ENCODE measurements around the gene WNK3. TPM values are rescaled to one million over a fixed set of nuclear protein-coding genes. Genes with fewer than 3 reads are reported as not detected.

WNK3 gene
- total RNA-seq (2022; extraction: Qiagen RNA extraction; ENCODE audit: low read depth): 0.01 TPM in 2 of 5 replicates, not detected in the others

DNA sequence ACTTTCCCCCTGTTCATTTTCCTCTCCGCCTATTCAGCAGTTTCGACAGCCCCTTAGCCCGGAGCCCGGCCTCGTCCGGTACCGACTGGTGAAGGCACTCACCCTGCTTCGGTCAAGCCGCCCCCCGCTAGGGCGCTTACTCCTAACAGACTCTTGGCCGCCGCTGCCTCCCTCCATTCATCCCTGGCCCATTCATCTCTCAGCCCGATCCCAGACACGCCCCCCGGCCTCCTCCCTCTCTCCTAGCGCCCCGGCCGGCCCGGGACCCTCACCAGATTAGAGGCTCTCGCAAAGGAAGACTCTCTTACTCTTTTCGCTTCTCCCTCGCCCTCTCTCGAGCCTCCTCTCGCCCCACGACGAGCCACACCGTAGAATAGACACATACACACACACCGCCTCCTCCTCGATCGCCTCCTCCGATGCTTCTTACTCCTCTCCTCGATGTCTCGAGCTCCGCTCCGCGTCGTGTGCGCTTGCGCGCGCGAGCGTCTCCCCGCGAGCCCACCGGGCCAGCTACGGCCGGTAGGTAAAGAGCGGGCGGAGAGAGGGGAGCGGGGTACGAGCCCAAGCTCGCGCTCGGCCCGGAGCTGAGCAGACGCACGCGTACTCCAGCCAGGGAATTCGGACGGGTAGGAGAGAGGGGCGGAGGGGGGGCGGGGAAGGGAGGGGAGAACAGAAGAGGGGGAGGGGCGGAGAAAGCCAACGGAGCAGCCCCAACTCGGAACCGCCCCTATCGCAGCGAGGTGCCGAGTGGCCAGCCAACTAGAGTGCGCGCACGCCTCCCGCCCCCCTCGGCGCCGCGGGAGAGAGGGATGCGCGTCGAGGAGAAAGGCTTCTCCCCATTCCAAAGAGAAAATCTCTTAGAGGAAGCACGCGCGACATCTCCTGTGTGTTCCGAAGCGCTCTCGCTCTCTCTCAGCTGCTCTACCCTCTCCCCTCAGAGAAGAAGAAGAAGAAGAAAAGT is at the start of gene WNK3:
WNK3 (minus strand) TSS at position 633 of the 964 bp plus-strand sequence.

DNA sequence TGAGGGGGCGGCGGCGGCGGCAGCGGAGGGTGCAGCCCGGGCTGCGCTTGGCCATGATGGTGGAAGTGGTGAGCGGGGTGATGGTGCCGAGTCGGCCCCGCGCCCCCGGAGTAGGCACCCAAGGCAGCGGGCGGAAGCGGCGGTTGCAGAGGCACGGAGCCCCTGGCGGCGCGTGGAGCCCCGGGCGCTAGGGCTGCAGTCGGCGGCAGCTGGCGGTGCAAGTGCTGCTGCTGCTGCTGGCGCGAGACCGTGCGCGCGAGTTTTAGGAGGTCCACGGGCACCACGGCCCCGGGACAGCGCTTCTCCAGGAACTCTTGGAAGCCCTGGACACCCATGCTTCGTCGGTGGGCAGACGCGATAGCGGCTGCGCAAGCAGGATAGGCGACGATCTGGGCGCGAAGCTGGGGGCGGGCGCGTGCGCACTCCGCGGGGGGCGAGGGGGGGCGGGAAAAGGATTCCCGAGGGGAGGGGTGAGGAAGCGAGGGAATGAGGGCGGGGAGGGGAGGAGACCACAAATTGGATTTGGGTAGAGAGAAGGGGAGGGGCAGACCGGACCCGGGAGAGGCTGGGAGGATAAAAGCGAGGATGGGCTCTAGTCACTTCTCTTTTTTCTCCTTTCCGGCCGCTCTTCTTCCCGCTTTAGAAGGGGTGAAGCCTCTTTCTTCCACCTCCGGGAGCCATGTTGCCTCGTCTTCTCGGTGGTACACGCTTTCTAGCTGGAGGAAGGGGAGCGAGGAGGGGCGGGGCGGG is 174.8 kb downstream of the WNK3 start, which contains the start of gene FAM120C:
FAM120C (minus strand) TSS at position 391 of the 750 bp plus-strand sequence; CDS start at position 335, 56 bp downstream.

Other genes starting within 250 kb of the WNK3 start
- 3.4 to 5.9 TPM (median 5.0 TPM) in 5 replicates for gene FAM120C, start 174.8 kb downstream of the WNK3 start, total RNA-seq (2022; extraction: Qiagen RNA extraction; ENCODE audit: low read depth)
- gene TSR2, start 82.4 kb upstream of the WNK3 start, total RNA-seq (2022; extraction: Qiagen RNA extraction; ENCODE audit: low read depth): 53.0 to 59.6 TPM (median 56.3 TPM) in 5 replicates
- 5.7 to 8.4 TPM (median 6.2 TPM) in 5 replicates for gene FGD1, start 138.2 kb upstream of the WNK3 start, total RNA-seq (2022; extraction: Qiagen RNA extraction; ENCODE audit: low read depth)
- gene GNL3L, start 172.2 kb upstream of the WNK3 start, total RNA-seq (2022; extraction: Qiagen RNA extraction; ENCODE audit: low read depth): 16.8 to 25.0 TPM (median 19.1 TPM) in 5 replicates

All from A549 treated with RU486 at 1 μM for 4 hours (cell line).